B cell (primary cell): Measurements from ENCODE around the gene THSD4. TPM values are rescaled to one million over a fixed set of nuclear protein-coding genes. Genes with fewer than 3 reads are reported as not detected.

ENCODE experiments used
- ATAC-seq: fragments of 200-7000 bp; cut with Tn5 transposase; one replicate; pipeline ENCODE4 v1.10.0; 2021; ENCODE audit warnings: low read depth, mild to moderate bottlenecking, moderate number of reproducible peaks, moderate library complexity
- CTCF ChIA-PET: fragments of 350-600 bp; sonication (Branson Sonifier 250); formaldehyde crosslinking; loops from one replicate; lab custom pipeline; 2021; ENCODE audit warnings: antibody characterized with exemption, inconsistent platforms; lab: Charles Lee
- POLR2A ChIA-PET: fragments of 350-600 bp; sonication (Branson Sonifier 250); formaldehyde crosslinking; loops from one replicate; lab custom pipeline; 2021; ENCODE audit warnings: antibody characterized with exemption; lab: Charles Lee
- DNase-seq: peaks from one replicate; pipeline ENCODE4 v3.0.0; 2013
- H2AFZ ChIP-seq: 2 replicates; pipeline ENCODE4 v1.6.1; 2012; ENCODE audit warnings: mild to moderate bottlenecking, low read depth, low read length; ENCODE audit not compliant: insufficient read depth, poor library complexity, severe bottlenecking
- H3K27ac ChIP-seq, 2 donors: 1 replicate in 1 of 2; 2 replicates in 1 of 2; pipeline ENCODE4 v1.5.1; 2012 to 2013; ENCODE audit warnings: low read length in 2 of 2, mild to moderate bottlenecking in 2 of 2, moderate library complexity in 1 of 2
- H3K27me3 ChIP-seq, 4 experiments: fragments of 200-600 bp in 1 of 4; sonication (generic) in 1 of 4; replicated peaks in 1 of 4; 1 replicate in 2 of 4; 2 replicates in 2 of 4; pipeline versions ENCODE4 v1.6.1 to v1.7.0; 2013 to 2016; ENCODE audit warnings: low read length in 3 of 4, mild to moderate bottlenecking in 2 of 4, mixed read lengths in 1 of 4, moderate library complexity in 1 of 4; ENCODE audit not compliant: insufficient read depth in 4 of 4, control insufficient read depth in 3 of 4; ENCODE audit errors: control extremely low read depth in 1 of 4
- H3K36me3 ChIP-seq, 2 experiments: replicated peaks in 1 of 2; 1 replicate in 1 of 2; 2 replicates in 1 of 2; pipeline versions ENCODE4 v1.6.1 to v1.7.1; 2013; ENCODE audit warnings: low read length in 1 of 2; ENCODE audit not compliant: insufficient read depth in 2 of 2, control insufficient read depth in 1 of 2; ENCODE audit errors: control extremely low read depth in 1 of 2, extremely low read depth in 1 of 2
- H3K4me1 ChIP-seq, 2 donors: fragments of 200-600 bp in 1 of 2; sonication (generic) in 1 of 2; 1 replicate in 1 of 2; 2 replicates in 1 of 2; pipeline versions ENCODE4 v1.5.1 to v1.6.1; 2013 to 2017; ENCODE audit warnings: low read length in 2 of 2; ENCODE audit not compliant: control insufficient read depth in 2 of 2, insufficient read depth in 2 of 2
- H3K4me2 ChIP-seq: replicated peaks from 2 replicates; pipeline ENCODE3; 2012; ENCODE audit warnings: mild to moderate bottlenecking, low read depth, low read length; ENCODE audit not compliant: poor library complexity, severe bottlenecking
- H3K4me3 ChIP-seq, 5 experiments: fragments of 200-600 bp in 1 of 5; sonication (generic) in 1 of 5; 1 replicate in 3 of 5; 2 replicates in 2 of 5; pipeline versions ENCODE4 v1.5.1 to v1.7.0; 2011 to 2016; ENCODE audit warnings: low read length in 4 of 5, mild to moderate bottlenecking in 4 of 5, low read depth in 2 of 5, control low read depth in 1 of 5, moderate library complexity in 1 of 5; ENCODE audit not compliant: insufficient read depth in 1 of 5; ENCODE audit errors: control extremely low read depth in 1 of 5, extremely low read depth in 1 of 5
- H3K79me2 ChIP-seq: fragments of 200-600 bp; sonication (generic); one replicate; pipeline ENCODE4 v1.6.0; 2016; ENCODE audit warnings: low read length; ENCODE audit not compliant: control insufficient read depth, insufficient read depth
- H3K9ac ChIP-seq: fragments of 200-600 bp; sonication (generic); 2 replicates; pipeline ENCODE4 v1.6.1; 2017; ENCODE audit warnings: mild to moderate bottlenecking, low read length, moderate library complexity
- H3K9me3 ChIP-seq, 3 donors: one replicate each; pipeline versions ENCODE4 v1.6.1 to v1.7.1; 2013; ENCODE audit warnings: low read length in 2 of 3; ENCODE audit not compliant: control insufficient read depth in 2 of 3, insufficient read depth in 1 of 3; ENCODE audit errors: control extremely low read depth in 1 of 3
- H4K20me1 ChIP-seq: 2 replicates; pipeline ENCODE4 v1.6.0; 2012; ENCODE audit warnings: mild to moderate bottlenecking, low read length; ENCODE audit not compliant: insufficient read depth, control insufficient read depth, poor library complexity, severe bottlenecking
- H3K27ac Mint-ChIP-seq: one replicate; pipeline ENCODE4 v1.8.0; 2021; ENCODE audit warnings: mixed read lengths
- H3K27me3 Mint-ChIP-seq: one replicate; pipeline ENCODE4 v1.8.0; 2021; ENCODE audit warnings: mixed read lengths
- H3K4me1 Mint-ChIP-seq: one replicate; pipeline ENCODE4 v1.8.0; 2021; ENCODE audit warnings: mixed read lengths
- H3K4me3 Mint-ChIP-seq: one replicate; pipeline ENCODE4 v1.8.0; 2021; ENCODE audit warnings: mixed read lengths
- H3K9me3 Mint-ChIP-seq: one replicate; pipeline ENCODE4 v1.8.0; 2022; ENCODE audit warnings: mixed read lengths; ENCODE audit not compliant: insufficient read depth
- CTCF ChIP-seq: fragments of 200-600 bp; IDR thresholded peaks from one replicate; pipeline ENCODE4 v1.8.0; 2022; ENCODE audit warnings: antibody characterized with exemption, mild to moderate bottlenecking
- EZH2 ChIP-seq: IDR thresholded peaks from 2 replicates; pipeline ENCODE4 v1.6.1; 2012; ENCODE audit warnings: borderline replicate concordance, low read depth, mild to moderate bottlenecking, moderate library complexity, low read length; ENCODE audit not compliant: insufficient read depth, poor library complexity, severe bottlenecking
- WGBS: methylation state at CpG from one replicate; pipeline ENCODE4 v1.1.5; 2013; ENCODE audit warnings: missing lambda C conversion rate; ENCODE audit not compliant: insufficient coverage; 5-methylcytosine and 5-hydroxymethylcytosine counted together
- intact Hi-C: fragments of 100-400 bp; cut with micrococcal nuclease; formaldehyde crosslinking; loops from one replicate; pipeline ENCODE4 v1.10.0; 2022
- polyA plus RNA-seq: library from polyadenylated mRNA; depleted of rRNA; stranded (reverse); fragments of >200 nt; gene quantifications from 2 replicates; pipeline ENCODE4 v1.2.3, GENCODE V29; 2012
- total RNA-seq, 2 donors: library from RNA; stranded (reverse); fragments of 120-200 nt in 1 of 2; gene quantifications; 1 replicate in 1 of 2; 2 replicates in 1 of 2; pipeline versions ENCODE4 v1.2.3 to v1.2.4, GENCODE V29; 2013 to 2022

Gene THSD4
- total and polyA plus RNA-seq, 2 donors (not counting 1 experiment from before 2014, with no cell fraction given) = not detected

- TF ChIP-seq CTCF (no peak), EZH2 (no peak)
- no peaks in the 10 kb centered on the region for H3K4me1 Mint-ChIP-seq
- ChIA-PET CTCF (no interaction called here), POLR2A (no interaction called here)
- no peak overlapping the region for H3K4me2 ChIP-seq
- no peaks in the 10 kb centered on the region for H3K9me3 Mint-ChIP-seq
- no peak overlapping the region for H3K27ac ChIP-seq
- no peak overlapping the region for H2AFZ ChIP-seq
- H3K4me3 ChIP-seq = no peak overlapping the region
- H3K27me3 Mint-ChIP-seq = peaks cover 12% of the 10 kb centered on the region
- no peaks in the 10 kb centered on the region for H3K36me3 ChIP-seq
- peaks cover 0 to 10% (median 0%) of the 10 kb centered on the region in 3 donors for H3K9me3 ChIP-seq
- no peaks in the 10 kb centered on the region for H4K20me1 ChIP-seq
- no peaks in the 10 kb centered on the region for H3K79me2 ChIP-seq
- ATAC-seq (no peak), DNase-seq (no peak)
- intact Hi-C loops = no loop called here
- no peaks in the 10 kb centered on the region for H3K4me1 ChIP-seq
- no peak overlapping the region for H3K4me3 Mint-ChIP-seq
- H3K27ac Mint-ChIP-seq = no peak overlapping the region
- H3K27me3 ChIP-seq = no peaks in the 10 kb centered on the region
- H3K9ac ChIP-seq = no peak overlapping the region
- WGBS = 80% methylated on average over 2 of the region's 6 CpGs
Measured at GRCh38 chr15:71595846-71596553, 480.7 kb downstream of the THSD4 start.

DNA sequence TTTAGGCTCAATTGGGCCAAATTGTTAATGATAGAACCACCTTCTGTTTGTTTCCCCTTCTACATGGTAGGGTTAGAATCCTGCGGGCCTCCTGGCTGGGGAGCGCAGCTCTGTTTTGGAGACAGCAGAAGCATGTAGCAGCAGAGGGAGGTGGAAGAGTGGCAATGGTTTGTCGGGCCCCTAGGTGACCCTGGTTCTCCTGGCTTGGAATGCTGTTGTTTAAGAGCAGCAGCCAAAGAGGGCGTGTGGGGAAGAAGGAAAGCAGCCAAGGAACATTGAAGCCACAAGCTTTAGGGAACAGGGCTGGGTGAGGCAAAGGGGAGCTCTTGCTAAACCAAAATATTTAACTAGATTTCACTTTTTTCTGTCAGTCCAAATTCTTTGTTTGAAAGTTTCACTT, 481.4 kb downstream of the THSD4 start:
- intact Hi-C loops = no loop called here
- Histone ChIP-seq H3K9me3 (peaks cover 0 to 10% (median 0%) of the 10 kb centered on the region in 3 donors), H3K27ac (no peak overlapping the region), H3K4me2 (no peak overlapping the region), H2AFZ (no peak overlapping the region), H4K20me1 (no peaks in the 10 kb centered on the region), H3K79me2 (no peaks in the 10 kb centered on the region), H3K27me3 (no peaks in the 10 kb centered on the region), H3K4me3 (no peak overlapping the region), H3K9ac (no peak overlapping the region), H3K36me3 (no peaks in the 10 kb centered on the region), H3K4me1 (no peaks in the 10 kb centered on the region)
- POLR2A ChIA-PET = no interaction called here
- ATAC-seq = no peak
- no peaks in the 10 kb centered on the region for H3K4me1 Mint-ChIP-seq
- DNase-seq = no peak
- H3K4me3 Mint-ChIP-seq = no peak overlapping the region
- peaks cover 10% of the 10 kb centered on the region for H3K27me3 Mint-ChIP-seq
- CTCF ChIA-PET = no interaction called here
- TF ChIP-seq CTCF (no peak), EZH2 (no peak)
- no peak overlapping the region for H3K27ac Mint-ChIP-seq
- WGBS = 56% methylated on average over 3 of the region's 4 CpGs
- no peaks in the 10 kb centered on the region for H3K9me3 Mint-ChIP-seq
